Breast epithelium (tissue), 3 donors: Measurements from ENCODE around the gene CCNL2.

Source experiments
- POLR2A ChIP-seq: fragments of 450-650 bp; IDR thresholded peaks from one replicate; pipeline ENCODE4 v1.6.1; 2016; ENCODE audit warnings: antibody characterized with exemption, mild to moderate bottlenecking, moderate library complexity
- TF ChIP-seq, protein P1 (sequence below), 3 donors: fragments of 450-650 bp; IDR thresholded peaks; one replicate each; pipeline ENCODE4 v1.5.1; 2016 to 2017; ENCODE audit warnings: antibody characterized with exemption in 3 of 3, mild to moderate bottlenecking in 3 of 3, moderate library complexity in 3 of 3

DNA sequence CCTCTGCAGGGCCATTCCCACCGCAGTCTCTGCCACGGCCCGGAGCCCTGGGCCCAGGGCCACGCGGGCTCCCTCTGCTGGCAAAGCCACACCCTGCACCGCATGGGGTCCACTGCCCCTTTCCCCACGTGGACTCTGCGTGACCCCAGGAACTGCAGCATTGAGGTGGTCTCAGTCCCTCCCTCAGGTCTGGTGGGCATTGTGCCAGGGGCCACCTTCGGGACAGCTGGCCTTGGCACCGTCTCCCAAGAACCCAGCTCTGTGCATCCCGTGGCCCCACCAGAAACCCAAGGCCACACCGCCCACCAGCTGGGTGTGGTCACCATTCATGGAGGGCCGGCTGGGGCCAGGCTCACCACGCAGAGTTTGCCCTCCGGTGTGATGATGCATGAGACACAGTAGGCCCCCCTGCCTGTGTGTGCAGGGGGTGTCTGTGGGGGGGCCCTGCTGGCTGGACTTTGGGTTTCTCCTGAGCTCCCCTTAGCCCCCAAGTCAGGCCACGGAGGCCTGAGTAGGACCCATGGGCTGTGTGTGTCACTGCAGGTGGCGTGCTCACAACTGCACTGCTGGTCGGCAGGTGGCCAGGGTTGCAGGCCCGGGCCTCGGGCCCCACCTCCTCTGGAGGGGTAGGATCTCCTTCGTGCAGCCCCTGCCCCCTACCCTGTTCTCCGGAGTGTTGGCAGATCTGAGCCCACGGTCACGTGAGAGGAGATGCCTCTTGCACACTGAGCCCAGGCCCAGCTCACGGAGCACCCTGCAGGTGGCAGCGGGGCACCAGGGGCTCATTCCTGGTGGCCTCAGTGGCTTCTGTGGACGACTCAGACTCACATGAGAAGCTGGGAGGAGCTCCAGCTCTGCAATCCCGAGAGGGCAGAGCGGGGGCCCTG lies 42.1 kb upstream of the CCNL2 start:
- TF ChIP-seq, protein P1, sequence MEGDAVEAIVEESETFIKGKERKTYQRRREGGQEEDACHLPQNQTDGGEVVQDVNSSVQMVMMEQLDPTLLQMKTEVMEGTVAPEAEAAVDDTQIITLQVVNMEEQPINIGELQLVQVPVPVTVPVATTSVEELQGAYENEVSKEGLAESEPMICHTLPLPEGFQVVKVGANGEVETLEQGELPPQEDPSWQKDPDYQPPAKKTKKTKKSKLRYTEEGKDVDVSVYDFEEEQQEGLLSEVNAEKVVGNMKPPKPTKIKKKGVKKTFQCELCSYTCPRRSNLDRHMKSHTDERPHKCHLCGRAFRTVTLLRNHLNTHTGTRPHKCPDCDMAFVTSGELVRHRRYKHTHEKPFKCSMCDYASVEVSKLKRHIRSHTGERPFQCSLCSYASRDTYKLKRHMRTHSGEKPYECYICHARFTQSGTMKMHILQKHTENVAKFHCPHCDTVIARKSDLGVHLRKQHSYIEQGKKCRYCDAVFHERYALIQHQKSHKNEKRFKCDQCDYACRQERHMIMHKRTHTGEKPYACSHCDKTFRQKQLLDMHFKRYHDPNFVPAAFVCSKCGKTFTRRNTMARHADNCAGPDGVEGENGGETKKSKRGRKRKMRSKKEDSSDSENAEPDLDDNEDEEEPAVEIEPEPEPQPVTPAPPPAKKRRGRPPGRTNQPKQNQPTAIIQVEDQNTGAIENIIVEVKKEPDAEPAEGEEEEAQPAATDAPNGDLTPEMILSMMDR (IDR thresholded peaks at IDR 0.05): peak; percentile 66 to 88 (median 69)
- no peak for TF ChIP-seq POLR2A
